GM10248 (cell line): Measurements from ENCODE around the gene CACNA1H.

Source experiments
- CTCF ChIA-PET: fragments of 300-600 bp; sonication (Branson Sonifier 250); formaldehyde crosslinking; extraction: SDS; loops from one replicate; lab custom pipeline; 2021; ENCODE audit warnings: antibody characterized with exemption; lab: Yijun Ruan, JAX
- POLR2A ChIA-PET: fragments of 350-650 bp; sonication (Branson Sonifier 250); formaldehyde crosslinking; extraction: SDS; loops from one replicate; lab custom pipeline; 2020; ENCODE audit warnings: antibody characterized with exemption; lab: Yijun Ruan, JAX
- DNase-seq: peaks from one replicate; pipeline ENCODE4 v3.0.0; 2012; ENCODE audit errors: extremely low spot score
- TF ChIP-seq, protein P1 (sequence below): IDR thresholded peaks from 2 replicates; pipeline ENCODE4 v1.5.1; 2012; ENCODE audit warnings: mild to moderate bottlenecking, low read depth; ENCODE audit errors: extremely low read depth, missing control alignments, control extremely low read depth

The CACNA1H gene

DNA sequence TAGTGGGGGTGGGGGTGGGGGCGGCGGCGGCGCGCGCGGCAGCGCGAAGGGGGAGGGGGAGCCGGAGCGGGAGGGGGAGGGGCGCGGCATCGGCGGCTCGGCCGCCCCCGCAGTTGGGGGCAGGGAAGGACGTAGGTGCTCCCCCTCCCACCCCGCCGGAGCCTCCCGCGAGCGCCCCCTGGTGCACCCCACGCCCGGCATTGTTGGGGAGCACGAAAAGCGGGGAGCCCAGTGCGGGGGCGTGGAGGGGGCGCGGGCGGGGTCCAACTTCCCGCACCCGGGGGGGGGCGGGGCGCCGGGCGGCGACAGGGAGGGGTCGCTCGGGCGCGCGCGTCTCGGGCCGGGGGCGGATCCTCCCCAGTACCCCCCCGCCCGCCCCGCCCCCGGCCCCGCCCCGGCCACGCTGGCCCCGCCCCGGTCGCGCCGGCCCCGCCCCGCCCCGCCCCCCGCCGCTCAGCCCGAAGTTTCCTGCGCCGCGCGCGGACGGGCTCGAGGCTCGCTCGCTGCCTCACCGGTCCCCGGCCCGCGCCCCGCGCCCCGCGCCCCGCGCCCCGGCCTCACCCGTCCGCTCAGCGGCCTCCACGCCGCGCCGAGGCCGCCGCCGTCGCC is at the start of gene CACNA1H:
CACNA1H (plus strand) TSS at position 456 of the 609 bp plus-strand sequence. CDS start 632 bp downstream, outside the sequence.
- ChIA-PET POLR2A (no interaction called here), CTCF (no interaction called here)
- no peak for DNase-seq
- TF ChIP-seq, protein P1, sequence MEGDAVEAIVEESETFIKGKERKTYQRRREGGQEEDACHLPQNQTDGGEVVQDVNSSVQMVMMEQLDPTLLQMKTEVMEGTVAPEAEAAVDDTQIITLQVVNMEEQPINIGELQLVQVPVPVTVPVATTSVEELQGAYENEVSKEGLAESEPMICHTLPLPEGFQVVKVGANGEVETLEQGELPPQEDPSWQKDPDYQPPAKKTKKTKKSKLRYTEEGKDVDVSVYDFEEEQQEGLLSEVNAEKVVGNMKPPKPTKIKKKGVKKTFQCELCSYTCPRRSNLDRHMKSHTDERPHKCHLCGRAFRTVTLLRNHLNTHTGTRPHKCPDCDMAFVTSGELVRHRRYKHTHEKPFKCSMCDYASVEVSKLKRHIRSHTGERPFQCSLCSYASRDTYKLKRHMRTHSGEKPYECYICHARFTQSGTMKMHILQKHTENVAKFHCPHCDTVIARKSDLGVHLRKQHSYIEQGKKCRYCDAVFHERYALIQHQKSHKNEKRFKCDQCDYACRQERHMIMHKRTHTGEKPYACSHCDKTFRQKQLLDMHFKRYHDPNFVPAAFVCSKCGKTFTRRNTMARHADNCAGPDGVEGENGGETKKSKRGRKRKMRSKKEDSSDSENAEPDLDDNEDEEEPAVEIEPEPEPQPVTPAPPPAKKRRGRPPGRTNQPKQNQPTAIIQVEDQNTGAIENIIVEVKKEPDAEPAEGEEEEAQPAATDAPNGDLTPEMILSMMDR = no peak

- TF ChIP-seq, protein P1 = no peak
- POLR2A ChIA-PET = no interaction called here
- DNase-seq = no peak
- CTCF ChIA-PET = interaction anchor here (0.7 to 1.6 kb wide), 12 partner anchors 8 to 396 kb away, joined by 3 to 7 read pairs (median 4); partner anchors contain the start of genes CHTF18, GNG13 and RPUSD1
Measured at GRCh38 chr16:1103636-1103980, 49.3 kb upstream of the CACNA1H start.

- TF ChIP-seq, protein P1 = peak; percentile 71
- peak; percentile 68 for DNase-seq
- ChIA-PET POLR2A (no interaction called here), CTCF (no interaction called here)
Measured at GRCh38 chr16:1105888-1106620, 46.9 kb upstream of the CACNA1H start.

- CTCF ChIA-PET = no interaction called here
Measured at GRCh38 chr16:1106659-1107058, 46.2 kb upstream of the CACNA1H start.

GRCh38 chr16:1107141-1107540 is 45.8 kb upstream of the CACNA1H start:
- no peak for DNase-seq
- CTCF ChIA-PET = no interaction called here
- POLR2A ChIA-PET = no interaction called here
- TF ChIP-seq, protein P1 = no peak

More at GRCh38 chr16:1106659-1107058, 46.2 kb upstream of the CACNA1H start:
- TF ChIP-seq, protein P1 = no peak
- no peak for DNase-seq
- POLR2A ChIA-PET = no interaction called here

DNA sequence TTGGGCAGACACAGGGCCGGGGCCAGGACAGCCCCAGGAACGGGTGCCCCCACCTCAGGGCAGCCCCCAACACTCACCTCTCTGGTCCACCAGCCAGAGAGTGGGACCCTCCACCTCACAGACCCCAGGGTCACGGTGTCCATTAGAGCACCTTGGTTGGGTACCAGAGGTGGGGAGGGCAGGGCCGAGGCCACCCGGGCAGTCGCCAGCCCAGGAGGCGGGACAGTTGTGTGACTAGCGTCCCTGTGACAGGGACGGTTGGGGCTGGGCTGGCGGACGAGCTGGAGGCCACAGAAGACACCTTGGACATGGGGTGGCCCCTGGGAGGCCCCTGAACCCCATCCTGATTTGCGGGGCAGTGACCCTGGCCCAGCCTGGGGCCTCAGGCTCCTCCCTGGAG is 45.2 kb upstream of the CACNA1H start:
- ChIA-PET POLR2A (no interaction called here), CTCF (no interaction called here)
- TF ChIP-seq, protein P1 = no peak
- no peak for DNase-seq
